Measurements from ENCODE around the gene PPP1R9A.

The PPP1R9A gene

DNA sequence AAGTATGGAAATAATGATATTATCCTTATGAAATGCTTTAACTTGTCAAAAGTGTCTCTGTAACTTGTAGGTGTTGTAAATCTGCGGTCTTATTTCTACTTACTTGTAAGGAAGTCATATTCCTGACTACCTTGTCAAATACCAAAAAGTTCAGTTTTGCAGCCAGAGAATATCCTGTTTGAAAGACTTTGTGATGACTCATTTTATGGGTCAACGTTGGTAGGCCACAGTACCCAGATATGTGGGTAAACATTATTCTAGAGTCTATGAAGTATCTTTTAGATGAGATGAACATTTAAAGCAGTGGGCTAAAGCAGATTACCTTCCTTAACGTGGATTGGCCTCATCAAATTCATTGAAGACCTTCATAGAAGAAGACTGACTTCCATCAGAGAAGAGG, 195.3 kb downstream of the PPP1R9A start:
- ATAC-seq: no peak
- TF ChIP-seq, protein P1, sequence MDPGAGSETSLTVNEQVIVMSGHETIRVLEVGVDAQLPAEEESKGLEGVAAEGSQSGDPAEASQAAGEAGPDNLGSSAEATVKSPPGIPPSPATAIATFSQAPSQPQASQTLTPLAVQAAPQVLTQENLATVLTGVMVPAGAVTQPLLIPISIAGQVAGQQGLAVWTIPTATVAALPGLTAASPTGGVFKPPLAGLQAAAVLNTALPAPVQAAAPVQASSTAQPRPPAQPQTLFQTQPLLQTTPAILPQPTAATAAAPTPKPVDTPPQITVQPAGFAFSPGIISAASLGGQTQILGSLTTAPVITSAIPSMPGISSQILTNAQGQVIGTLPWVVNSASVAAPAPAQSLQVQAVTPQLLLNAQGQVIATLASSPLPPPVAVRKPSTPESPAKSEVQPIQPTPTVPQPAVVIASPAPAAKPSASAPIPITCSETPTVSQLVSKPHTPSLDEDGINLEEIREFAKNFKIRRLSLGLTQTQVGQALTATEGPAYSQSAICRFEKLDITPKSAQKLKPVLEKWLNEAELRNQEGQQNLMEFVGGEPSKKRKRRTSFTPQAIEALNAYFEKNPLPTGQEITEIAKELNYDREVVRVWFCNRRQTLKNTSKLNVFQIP (CRISPR knock-in tag; IDR thresholded peaks at IDR 0.05; ENCODE audit: borderline replicate concordance, low read depth): no peak
- TF ChIP-seq ISL1 (CRISPR knock-in tag; IDR thresholded peaks at IDR 0.05): no peak
- TF ChIP-seq BACH2 (CRISPR knock-in tag; IDR thresholded peaks at IDR 0.05; ENCODE audit: borderline replicate concordance): no peak
- no peak for TF ChIP-seq ZNF565 (CRISPR knock-in tag; conservative IDR thresholded peaks at IDR 0.05; ENCODE audit: low read depth)

DNA sequence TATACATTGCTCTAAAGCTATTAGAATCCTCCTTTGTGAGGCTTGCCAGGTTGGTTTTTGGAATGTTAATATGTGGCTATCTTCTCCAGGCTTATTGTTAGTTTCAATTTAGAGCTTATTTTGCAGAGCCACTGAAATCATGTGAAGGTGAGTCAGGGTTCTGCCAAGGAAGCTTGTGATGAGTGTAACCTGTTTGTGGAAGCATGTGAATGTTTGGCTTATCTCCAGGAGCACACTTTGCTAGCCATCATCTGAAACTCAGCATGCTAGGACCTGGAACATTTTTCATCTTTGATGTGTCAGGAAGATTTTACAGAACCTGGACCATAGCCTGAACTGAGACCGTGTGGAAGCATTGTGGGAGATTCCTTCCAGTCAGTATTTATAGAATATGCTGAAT, 197.3 kb downstream of the PPP1R9A start:
- peak; percentile 74 for ATAC-seq
- no peak for TF ChIP-seq RARB (CRISPR knock-in tag; IDR thresholded peaks at IDR 0.05)
- peak; percentile 88 for TF ChIP-seq ISL1 (CRISPR knock-in tag; IDR thresholded peaks at IDR 0.05)

DNA sequence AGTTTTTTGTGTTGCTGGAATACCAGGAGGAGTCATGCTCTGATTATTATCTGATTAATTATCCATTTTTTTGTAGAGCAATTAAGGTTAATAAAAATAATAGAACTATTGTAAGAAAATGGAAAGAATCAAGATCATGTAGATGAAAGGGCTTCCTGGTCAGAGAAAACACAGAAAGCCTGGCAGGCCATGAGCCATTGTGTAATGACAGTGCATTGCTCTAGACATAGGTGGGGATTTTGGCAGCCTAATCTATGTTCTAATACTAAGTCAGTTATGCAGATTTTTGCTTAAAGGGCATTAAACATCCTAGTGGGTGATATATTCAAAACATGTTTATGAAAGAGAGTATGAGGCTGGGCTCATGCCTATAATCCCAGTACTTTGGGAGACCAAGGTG, 198.2 kb downstream of the PPP1R9A start:
- TF ChIP-seq PPARA (CRISPR knock-in tag; IDR thresholded peaks at IDR 0.05; ENCODE audit: borderline replicate concordance): no peak
- TF ChIP-seq, protein P2, sequence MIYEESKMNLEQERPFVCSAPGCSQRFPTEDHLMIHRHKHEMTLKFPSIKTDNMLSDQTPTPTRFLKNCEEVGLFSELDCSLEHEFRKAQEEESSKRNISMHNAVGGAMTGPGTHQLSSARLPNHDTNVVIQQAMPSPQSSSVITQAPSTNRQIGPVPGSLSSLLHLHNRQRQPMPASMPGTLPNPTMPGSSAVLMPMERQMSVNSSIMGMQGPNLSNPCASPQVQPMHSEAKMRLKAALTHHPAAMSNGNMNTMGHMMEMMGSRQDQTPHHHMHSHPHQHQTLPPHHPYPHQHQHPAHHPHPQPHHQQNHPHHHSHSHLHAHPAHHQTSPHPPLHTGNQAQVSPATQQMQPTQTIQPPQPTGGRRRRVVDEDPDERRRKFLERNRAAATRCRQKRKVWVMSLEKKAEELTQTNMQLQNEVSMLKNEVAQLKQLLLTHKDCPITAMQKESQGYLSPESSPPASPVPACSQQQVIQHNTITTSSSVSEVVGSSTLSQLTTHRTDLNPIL (CRISPR knock-in tag; IDR thresholded peaks at IDR 0.05; ENCODE audit: low read depth): no peak
- no peak for TF ChIP-seq CSDC2 (CRISPR knock-in tag; IDR thresholded peaks at IDR 0.05)
- TF ChIP-seq BACH2 (CRISPR knock-in tag; IDR thresholded peaks at IDR 0.05; ENCODE audit: borderline replicate concordance): no peak
- no peak for TF ChIP-seq ZFP3 (CRISPR knock-in tag; IDR thresholded peaks at IDR 0.05)
- TF ChIP-seq ISL1 (CRISPR knock-in tag; IDR thresholded peaks at IDR 0.05): no peak
- TF ChIP-seq, protein P1 (CRISPR knock-in tag; IDR thresholded peaks at IDR 0.05; ENCODE audit: borderline replicate concordance, low read depth): no peak
- no peak for TF ChIP-seq TCF4 (CRISPR knock-in tag; IDR thresholded peaks at IDR 0.05; ENCODE audit: borderline replicate concordance)
- TF ChIP-seq ZNF8 (CRISPR knock-in tag; IDR thresholded peaks at IDR 0.05): no peak
- TF ChIP-seq, protein P3, sequence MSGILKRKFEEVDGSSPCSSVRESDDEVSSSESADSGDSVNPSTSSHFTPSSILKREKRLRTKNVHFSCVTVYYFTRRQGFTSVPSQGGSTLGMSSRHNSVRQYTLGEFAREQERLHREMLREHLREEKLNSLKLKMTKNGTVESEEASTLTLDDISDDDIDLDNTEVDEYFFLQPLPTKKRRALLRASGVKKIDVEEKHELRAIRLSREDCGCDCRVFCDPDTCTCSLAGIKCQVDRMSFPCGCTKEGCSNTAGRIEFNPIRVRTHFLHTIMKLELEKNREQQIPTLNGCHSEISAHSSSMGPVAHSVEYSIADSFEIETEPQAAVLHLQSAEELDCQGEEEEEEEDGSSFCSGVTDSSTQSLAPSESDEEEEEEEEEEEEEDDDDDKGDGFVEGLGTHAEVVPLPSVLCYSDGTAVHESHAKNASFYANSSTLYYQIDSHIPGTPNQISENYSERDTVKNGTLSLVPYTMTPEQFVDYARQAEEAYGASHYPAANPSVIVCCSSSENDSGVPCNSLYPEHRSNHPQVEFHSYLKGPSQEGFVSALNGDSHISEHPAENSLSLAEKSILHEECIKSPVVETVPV (CRISPR knock-in tag; IDR thresholded peaks at IDR 0.05): no peak
- TF ChIP-seq ESRRG (CRISPR knock-in tag; IDR thresholded peaks at IDR 0.05): no peak
- no peak for ATAC-seq

DNA sequence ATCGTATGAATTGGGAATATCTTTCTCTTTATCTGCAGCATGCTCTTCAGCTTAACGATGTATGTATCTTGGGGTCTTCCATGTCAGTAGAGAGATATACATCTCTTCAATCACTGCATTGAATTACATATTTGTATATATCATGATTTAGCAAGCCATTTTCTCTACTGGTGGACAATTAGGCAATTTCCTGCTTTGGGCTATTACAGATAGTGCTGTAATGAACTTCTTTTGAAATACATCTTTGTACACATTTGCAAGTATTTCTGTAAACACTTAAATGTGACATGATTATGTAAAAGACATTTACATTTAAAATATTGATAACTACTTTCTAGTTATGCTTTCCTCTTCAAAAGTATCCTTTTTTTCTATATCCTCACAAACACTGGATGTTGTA, 199.0 kb downstream of the PPP1R9A start:
- TF ChIP-seq TOX (CRISPR knock-in tag; IDR thresholded peaks at IDR 0.05; ENCODE audit: borderline replicate concordance) (no peak), RARB (CRISPR knock-in tag; IDR thresholded peaks at IDR 0.05) (no peak), GLIS3 (CRISPR knock-in tag; IDR thresholded peaks at IDR 0.05) (no peak), ISL1 (CRISPR knock-in tag; IDR thresholded peaks at IDR 0.05) (no peak)
- ATAC-seq: no peak

DNA sequence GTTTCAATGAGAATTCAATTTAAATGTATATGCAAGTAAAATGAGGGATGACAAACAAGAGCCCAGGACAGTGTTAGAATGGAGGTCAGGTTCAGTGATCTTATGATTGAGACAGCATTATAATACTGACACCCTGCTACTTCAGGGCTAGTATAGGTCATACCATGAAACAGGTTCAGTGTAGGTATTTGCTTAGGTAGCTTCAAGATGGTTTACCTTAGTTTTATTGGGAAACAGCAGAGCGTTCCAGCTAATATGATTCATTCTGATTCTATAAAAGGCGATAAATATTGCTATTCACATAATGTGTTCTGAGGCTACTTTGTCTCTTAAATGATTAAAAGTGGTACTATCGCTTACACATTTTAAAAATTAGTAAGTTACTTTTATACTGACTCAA, 203.3 kb downstream of the PPP1R9A start:
- ATAC-seq: no peak

DNA sequence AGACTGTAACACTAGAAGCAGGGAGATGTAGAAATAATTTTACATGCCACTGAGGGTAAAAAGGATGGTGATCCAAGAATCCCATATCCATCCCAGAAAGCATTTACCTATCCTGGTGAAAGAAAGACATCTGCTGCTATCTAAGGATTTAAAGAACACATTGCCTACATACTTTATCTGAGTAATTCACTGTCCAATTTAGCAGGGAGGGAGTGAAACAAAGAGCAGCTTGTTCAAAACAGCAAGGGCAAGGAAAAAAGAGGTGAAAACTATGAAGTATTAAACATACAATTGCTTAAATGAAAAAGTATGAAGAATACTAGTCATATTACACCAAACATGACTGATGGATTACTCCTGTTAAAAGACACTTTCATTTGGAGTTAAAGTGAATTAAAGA, 206.2 kb downstream of the PPP1R9A start:
- ATAC-seq: no peak
- TF ChIP-seq ZNF8 (CRISPR knock-in tag; IDR thresholded peaks at IDR 0.05): no peak

More for the DNA sequence above, 203.3 kb downstream of the PPP1R9A start:
- TF ChIP-seq SNAI2 (CRISPR knock-in tag; IDR thresholded peaks at IDR 0.05) (no peak), ZNF70 (CRISPR knock-in tag; IDR thresholded peaks at IDR 0.05) (no peak), GLIS3 (CRISPR knock-in tag; IDR thresholded peaks at IDR 0.05) (no peak), TCF4 (CRISPR knock-in tag; IDR thresholded peaks at IDR 0.05; ENCODE audit: borderline replicate concordance) (no peak), RARB (CRISPR knock-in tag; IDR thresholded peaks at IDR 0.05) (no peak), ZFP3 (CRISPR knock-in tag; IDR thresholded peaks at IDR 0.05) (no peak), TOX (CRISPR knock-in tag; IDR thresholded peaks at IDR 0.05; ENCODE audit: borderline replicate concordance) (no peak)

Data from SK-N-SH treated with all-trans-retinoic acid at 6 μM for 48 hours (cell line).